ENCODE results near the gene UNC119. TPM values are rescaled to one million over a fixed set of nuclear protein-coding genes. Genes with fewer than 3 reads are reported as not detected.

Gene UNC119
- total RNA-seq, 1 experiment from 2014 or later = 44.6 TPM

GRCh38 chr17:28521311-28522085, 30.9 kb downstream of the UNC119 start:
- intact Hi-C loops (cut with micrococcal nuclease; ENCODE audit: unreplicated experiment) = no loop called here
- H3K27me3 ChIP-seq (replicated peaks; ENCODE audit: insufficient read depth, low read depth, low read length, poor library complexity) = no peaks in the 10 kb centered on the region
- no peak overlapping the region for H3K27ac ChIP-seq (ENCODE audit: low read depth, low read length, poor library complexity, severe bottlenecking)
- H3K9me3 ChIP-seq (ENCODE audit: low read depth, low read length, poor library complexity, severe bottlenecking) = no peaks in the 10 kb centered on the region
- no TSS peak for BruUV-seq (replicated peaks)
- no peak for TF ChIP-seq CTCF (conservative IDR thresholded peaks at IDR 0.05; ENCODE audit: low read depth, low read length)
- no peak for TF ChIP-seq EZH2 (IDR thresholded peaks at IDR 0.05; ENCODE audit: borderline replicate concordance, low read depth, low read length, poor library complexity, severe bottlenecking)
- ChIA-PET POLR2A (ENCODE audit: low non-redundant PET) (no interaction called here), CTCF (no interaction called here)
- DNase-seq (ENCODE audit: low spot score) = no peak
- H3K4me1 ChIP-seq (ENCODE audit: insufficient read depth, low read length, poor library complexity, severe bottlenecking) = no peaks in the 10 kb centered on the region
- H3K4me3 ChIP-seq (ENCODE audit: low read depth, low read length, poor library complexity, severe bottlenecking) = no peak overlapping the region
- no peaks in the 10 kb centered on the region for H3K36me3 ChIP-seq (ENCODE audit: insufficient read depth, low read length, poor library complexity, severe bottlenecking)

GRCh38 chr17:28520687-28521086, 31.7 kb downstream of the UNC119 start:
- intact Hi-C loops (cut with micrococcal nuclease; ENCODE audit: unreplicated experiment) = no loop called here
- Histone ChIP-seq H3K4me1 (ENCODE audit: insufficient read depth, low read length, poor library complexity, severe bottlenecking) (no peaks in the 10 kb centered on the region), H3K36me3 (ENCODE audit: insufficient read depth, low read length, poor library complexity, severe bottlenecking) (no peaks in the 10 kb centered on the region), H3K4me3 (ENCODE audit: low read depth, low read length, poor library complexity, severe bottlenecking) (no peak overlapping the region), H3K27ac (ENCODE audit: low read depth, low read length, poor library complexity, severe bottlenecking) (no peak overlapping the region), H3K27me3 (replicated peaks; ENCODE audit: insufficient read depth, low read depth, low read length, poor library complexity) (no peaks in the 10 kb centered on the region), H3K9me3 (ENCODE audit: low read depth, low read length, poor library complexity, severe bottlenecking) (no peaks in the 10 kb centered on the region)
- no peak for DNase-seq (ENCODE audit: low spot score)
- POLR2A ChIA-PET (ENCODE audit: low non-redundant PET) = no interaction called here
- BruUV-seq (replicated peaks) = no TSS peak
- TF ChIP-seq EZH2 (IDR thresholded peaks at IDR 0.05; ENCODE audit: borderline replicate concordance, low read depth, low read length, poor library complexity, severe bottlenecking) (no peak), CTCF (conservative IDR thresholded peaks at IDR 0.05; ENCODE audit: low read depth, low read length) (no peak)
- CTCF ChIA-PET = no interaction called here

GRCh38 chr17:28519236-28519635, 33.2 kb downstream of the UNC119 start:
- TF ChIP-seq EZH2 (IDR thresholded peaks at IDR 0.05; ENCODE audit: borderline replicate concordance, low read depth, low read length, poor library complexity, severe bottlenecking) = no peak
- no peak for TF ChIP-seq CTCF (conservative IDR thresholded peaks at IDR 0.05; ENCODE audit: low read depth, low read length)
- CTCF ChIA-PET = no interaction called here
- H3K27me3 ChIP-seq (replicated peaks; ENCODE audit: insufficient read depth, low read depth, low read length, poor library complexity) = peaks cover 4% of the 10 kb centered on the region

More at GRCh38 chr17:28519236-28519635, 33.2 kb downstream of the UNC119 start:
- DNase-seq (ENCODE audit: low spot score) = no peak
- intact Hi-C loops (cut with micrococcal nuclease; ENCODE audit: unreplicated experiment) = no loop called here
- POLR2A ChIA-PET (ENCODE audit: low non-redundant PET) = no interaction called here
- Histone ChIP-seq H3K4me3 (ENCODE audit: low read depth, low read length, poor library complexity, severe bottlenecking) (no peak overlapping the region), H3K4me1 (ENCODE audit: insufficient read depth, low read length, poor library complexity, severe bottlenecking) (no peaks in the 10 kb centered on the region), H3K36me3 (ENCODE audit: insufficient read depth, low read length, poor library complexity, severe bottlenecking) (no peaks in the 10 kb centered on the region), H3K9me3 (ENCODE audit: low read depth, low read length, poor library complexity, severe bottlenecking) (no peaks in the 10 kb centered on the region), H3K27ac (ENCODE audit: low read depth, low read length, poor library complexity, severe bottlenecking) (no peak overlapping the region)
- BruUV-seq (replicated peaks) = no TSS peak
